Omental fat pad (tissue), 4 donors: ENCODE data around the gene ATP5PO. TPM values are rescaled to one million over a fixed set of nuclear protein-coding genes. Genes with fewer than 3 reads are reported as not detected.

Experiments used
- ATAC-seq: fragments of 150-250 bp; one replicate; pipeline ENCODE4 v1.9.1; 2016; ENCODE audit warnings: mild to moderate bottlenecking, moderate library complexity; ENCODE audit not compliant: low FRiP score
- DNase-seq: peaks from one replicate; pipeline ENCODE4 v3.0.0-alpha.2; 2019; ENCODE audit warnings: low spot score
- total RNA-seq, 4 donors: library from RNA; depleted of rRNA; stranded (reverse); fragments of >200 nt; gene quantifications; one replicate each; pipeline ENCODE4 v1.1.0, GENCODE V29; 2016
- TF ChIP-seq, protein P1 (sequence below), 3 donors: fragments of 450-650 bp; IDR thresholded peaks; one replicate each; pipeline ENCODE4 v1.5.1; 2016 to 2017; ENCODE audit warnings: antibody characterized with exemption in 3 of 3, mild to moderate bottlenecking in 3 of 3, moderate library complexity in 2 of 3

Gene ATP5PO
- total RNA-seq, 4 donors from 2014 or later: 143 to 223 (median 219) TPM

- ATAC-seq: no peak
Observed at GRCh38 chr21:33897739-33898138, 17.9 kb downstream of the ATP5PO start.

GRCh38 chr21:33897098-33897497 is 18.5 kb downstream of the ATP5PO start:
- TF ChIP-seq, protein P1, sequence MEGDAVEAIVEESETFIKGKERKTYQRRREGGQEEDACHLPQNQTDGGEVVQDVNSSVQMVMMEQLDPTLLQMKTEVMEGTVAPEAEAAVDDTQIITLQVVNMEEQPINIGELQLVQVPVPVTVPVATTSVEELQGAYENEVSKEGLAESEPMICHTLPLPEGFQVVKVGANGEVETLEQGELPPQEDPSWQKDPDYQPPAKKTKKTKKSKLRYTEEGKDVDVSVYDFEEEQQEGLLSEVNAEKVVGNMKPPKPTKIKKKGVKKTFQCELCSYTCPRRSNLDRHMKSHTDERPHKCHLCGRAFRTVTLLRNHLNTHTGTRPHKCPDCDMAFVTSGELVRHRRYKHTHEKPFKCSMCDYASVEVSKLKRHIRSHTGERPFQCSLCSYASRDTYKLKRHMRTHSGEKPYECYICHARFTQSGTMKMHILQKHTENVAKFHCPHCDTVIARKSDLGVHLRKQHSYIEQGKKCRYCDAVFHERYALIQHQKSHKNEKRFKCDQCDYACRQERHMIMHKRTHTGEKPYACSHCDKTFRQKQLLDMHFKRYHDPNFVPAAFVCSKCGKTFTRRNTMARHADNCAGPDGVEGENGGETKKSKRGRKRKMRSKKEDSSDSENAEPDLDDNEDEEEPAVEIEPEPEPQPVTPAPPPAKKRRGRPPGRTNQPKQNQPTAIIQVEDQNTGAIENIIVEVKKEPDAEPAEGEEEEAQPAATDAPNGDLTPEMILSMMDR (IDR thresholded peaks at IDR 0.05): no peak
- ATAC-seq (no peak), DNase-seq (no peak)

More at GRCh38 chr21:33897739-33898138, 17.9 kb downstream of the ATP5PO start:
- no peak for DNase-seq
- TF ChIP-seq, protein P1 (IDR thresholded peaks at IDR 0.05): no peak

DNA sequence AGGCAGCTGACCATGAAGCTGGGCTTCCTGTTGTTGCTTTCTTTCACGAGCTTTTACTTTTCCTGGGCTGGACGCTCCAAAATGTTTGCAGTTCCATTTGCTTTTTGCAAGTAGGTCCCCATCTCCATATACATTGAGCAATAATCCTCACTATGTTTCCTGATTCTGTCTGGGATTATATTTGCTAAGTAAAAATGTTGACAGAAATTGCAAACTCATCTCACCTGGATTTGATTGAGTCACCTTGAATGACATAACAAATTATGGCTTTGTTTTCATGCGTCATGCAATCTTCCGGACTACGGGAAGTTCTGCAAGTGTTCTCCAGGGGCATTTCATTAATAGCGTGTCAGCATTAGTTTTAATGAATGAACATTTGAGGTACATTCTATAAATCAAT is 18.9 kb downstream of the ATP5PO start:
- ATAC-seq: no peak
- DNase-seq: no peak
- TF ChIP-seq, protein P1 (IDR thresholded peaks at IDR 0.05): no peak

DNA sequence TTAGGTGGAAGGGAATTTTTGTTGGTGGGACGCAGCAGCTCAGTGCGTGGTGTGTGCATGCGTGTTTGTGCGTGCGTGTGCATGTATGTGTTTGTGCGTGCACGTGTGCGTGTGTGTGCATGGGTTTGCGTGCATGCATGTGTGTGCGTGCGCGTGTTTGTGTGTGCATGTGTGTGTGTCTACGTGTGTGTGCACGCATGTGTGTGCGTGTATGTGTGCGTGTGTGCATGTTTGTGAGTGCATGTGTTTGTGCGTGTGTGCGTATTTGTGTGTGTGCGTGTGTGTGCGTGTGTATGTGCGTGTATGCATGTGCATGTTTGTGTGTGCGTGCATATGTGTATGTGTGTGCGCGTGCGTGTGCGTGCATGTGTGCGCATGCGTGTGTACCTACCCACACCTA is 20.2 kb downstream of the ATP5PO start:
- ATAC-seq (no peak), DNase-seq (no peak)
- TF ChIP-seq, protein P1 (IDR thresholded peaks at IDR 0.05): no peak

DNA sequence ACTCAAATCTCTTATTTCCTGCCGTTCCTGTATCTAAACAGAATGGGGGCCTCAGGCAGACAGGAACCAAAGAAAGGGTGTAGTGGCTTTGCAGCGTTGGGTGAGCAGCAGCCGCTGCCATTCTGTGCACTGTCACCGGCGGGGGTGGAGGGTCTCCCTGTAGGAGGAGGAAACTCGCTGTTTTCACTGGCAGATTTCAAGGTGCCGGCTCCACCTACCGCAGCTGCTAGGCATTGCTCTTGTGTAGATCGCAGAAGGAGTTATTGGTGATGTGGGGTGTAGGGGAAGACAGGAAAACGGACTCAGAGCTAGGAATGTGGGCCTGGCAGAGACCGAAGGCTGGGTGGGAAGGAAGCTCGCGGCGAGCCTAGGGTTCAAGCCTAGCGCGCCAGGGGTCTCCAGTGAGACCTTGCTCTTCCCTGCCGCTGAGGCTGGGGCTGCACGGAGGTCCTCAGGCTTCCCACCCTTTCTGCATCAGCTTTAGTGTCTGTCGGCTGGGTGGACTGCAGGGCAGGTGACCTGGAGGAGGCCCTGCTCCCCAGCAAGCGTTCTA is 20.8 kb downstream of the ATP5PO start:
- TF ChIP-seq, protein P1 (IDR thresholded peaks at IDR 0.05): peak in 1 of 3 donors; percentile 11
- ATAC-seq (peak; percentile 90), DNase-seq (peak; percentile 37)

GRCh38 chr21:33893917-33894316 is 21.7 kb downstream of the ATP5PO start:
- DNase-seq (no peak), ATAC-seq (no peak)
- TF ChIP-seq, protein P1 (IDR thresholded peaks at IDR 0.05): no peak

DNA sequence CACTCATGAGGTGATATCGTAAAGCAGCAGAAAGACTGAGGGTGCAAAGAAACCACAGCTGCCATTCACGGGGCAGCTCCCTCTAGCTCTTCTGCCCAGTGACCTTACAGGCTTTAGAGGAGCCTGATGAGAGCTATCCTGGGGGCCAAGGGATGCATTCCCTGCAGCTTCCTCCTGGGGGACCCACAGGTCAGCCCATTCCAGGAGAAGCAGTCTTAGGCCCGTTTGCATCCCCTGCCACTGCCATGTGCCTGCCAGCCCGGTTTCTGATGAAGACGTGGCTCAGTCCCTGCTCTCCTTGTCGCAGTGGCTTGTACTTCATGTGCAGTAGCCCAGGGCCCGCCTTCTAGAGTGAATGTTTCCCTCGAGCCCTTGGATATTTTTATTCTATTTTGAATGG is 22.8 kb downstream of the ATP5PO start:
- TF ChIP-seq, protein P1 (IDR thresholded peaks at IDR 0.05): no peak
- DNase-seq (no peak), ATAC-seq (no peak)
